ENCODE measurements around the gene SSBP2. TPM values are rescaled to one million over a fixed set of nuclear protein-coding genes. Genes with fewer than 3 reads are reported as not detected.

The SSBP2 gene
- total RNA-seq, 1 donor from 2014 or later: 7.9 TPM

DNA sequence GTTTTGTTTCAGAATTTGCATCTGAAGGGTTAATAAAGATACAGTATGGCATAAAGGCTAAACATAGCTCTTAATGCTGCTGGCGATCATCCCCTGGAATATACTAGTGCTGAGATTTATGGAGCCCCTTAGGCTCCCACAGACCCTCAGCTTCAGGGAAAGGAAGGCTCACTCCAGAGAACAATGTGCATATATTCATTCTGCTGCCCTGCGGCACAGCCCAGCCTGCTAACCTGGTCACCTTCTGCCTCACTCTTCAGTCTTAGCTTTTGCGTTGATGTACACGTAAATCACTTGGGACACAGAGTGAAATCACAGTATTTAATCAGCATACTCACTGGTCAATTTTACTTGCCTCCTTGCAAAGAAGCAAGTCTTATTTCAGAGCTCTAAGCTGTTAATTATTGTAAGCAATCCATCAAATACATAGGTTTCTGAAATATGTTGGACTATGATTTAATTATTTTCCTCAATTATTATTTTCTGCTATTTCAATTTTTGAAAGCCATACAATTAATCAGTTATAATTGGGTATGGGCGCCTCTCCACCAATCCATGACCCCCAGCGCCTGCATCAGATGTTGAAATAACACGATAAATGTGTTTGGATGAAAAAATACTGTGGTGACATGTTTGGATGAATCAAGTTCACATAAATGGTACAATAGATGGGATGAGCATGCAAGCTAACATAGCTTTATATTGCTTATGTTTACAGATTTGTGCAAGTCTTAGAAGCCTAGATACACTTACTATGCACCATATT, 345.6 kb downstream of the SSBP2 start:
- Histone ChIP-seq H3K36me3 (ENCODE audit: control insufficient read depth, insufficient read depth, low read length) (no peaks in the 10 kb centered on the region), H3K27me3 (ENCODE audit: control insufficient read depth, insufficient read depth, low read length) (no peaks in the 10 kb centered on the region), H3K4me3 (ENCODE audit: low read depth, low read length) (no peak overlapping the region)
- no peak for FAIRE-seq
- no peak for DNase-seq (ENCODE audit: low read depth)
- TF ChIP-seq, protein P1, sequence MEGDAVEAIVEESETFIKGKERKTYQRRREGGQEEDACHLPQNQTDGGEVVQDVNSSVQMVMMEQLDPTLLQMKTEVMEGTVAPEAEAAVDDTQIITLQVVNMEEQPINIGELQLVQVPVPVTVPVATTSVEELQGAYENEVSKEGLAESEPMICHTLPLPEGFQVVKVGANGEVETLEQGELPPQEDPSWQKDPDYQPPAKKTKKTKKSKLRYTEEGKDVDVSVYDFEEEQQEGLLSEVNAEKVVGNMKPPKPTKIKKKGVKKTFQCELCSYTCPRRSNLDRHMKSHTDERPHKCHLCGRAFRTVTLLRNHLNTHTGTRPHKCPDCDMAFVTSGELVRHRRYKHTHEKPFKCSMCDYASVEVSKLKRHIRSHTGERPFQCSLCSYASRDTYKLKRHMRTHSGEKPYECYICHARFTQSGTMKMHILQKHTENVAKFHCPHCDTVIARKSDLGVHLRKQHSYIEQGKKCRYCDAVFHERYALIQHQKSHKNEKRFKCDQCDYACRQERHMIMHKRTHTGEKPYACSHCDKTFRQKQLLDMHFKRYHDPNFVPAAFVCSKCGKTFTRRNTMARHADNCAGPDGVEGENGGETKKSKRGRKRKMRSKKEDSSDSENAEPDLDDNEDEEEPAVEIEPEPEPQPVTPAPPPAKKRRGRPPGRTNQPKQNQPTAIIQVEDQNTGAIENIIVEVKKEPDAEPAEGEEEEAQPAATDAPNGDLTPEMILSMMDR (IDR thresholded peaks at IDR 0.05; ENCODE audit: insufficient read depth, low read length, severe bottlenecking): no peak

DNA sequence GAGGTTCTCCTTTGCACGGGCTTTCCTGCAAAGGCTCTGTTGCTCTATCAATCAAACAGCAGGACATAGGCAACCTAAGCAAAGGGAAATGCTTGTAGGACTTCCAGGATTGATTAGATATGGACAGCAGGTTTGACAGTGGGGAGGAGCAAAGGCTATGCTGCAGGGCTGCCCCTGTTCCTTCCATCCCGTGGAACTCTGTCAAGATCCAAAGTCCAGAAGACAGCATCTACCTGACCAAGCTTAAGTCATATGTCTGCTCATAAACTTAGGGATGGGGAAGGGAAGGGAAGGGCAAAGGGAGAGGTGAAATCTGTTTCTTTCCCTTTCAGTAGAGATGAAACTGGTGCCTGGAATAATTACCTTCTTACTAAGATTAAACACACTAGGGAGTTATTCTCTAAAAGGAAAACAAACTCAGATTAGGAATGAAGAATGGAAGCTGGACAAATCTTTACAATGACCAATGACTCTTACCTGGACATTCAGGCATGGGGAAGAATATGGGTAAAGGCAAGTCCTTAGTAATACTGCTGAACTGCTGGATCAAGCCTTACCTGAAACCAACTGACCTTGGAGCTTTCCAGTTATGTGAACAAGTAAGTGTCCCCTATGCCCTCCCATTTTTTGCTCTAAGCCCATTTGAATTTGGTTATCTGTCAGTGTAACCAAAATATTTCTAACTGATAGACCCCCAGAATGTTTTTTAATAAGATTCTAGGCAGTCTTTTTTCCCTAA, 348.5 kb downstream of the SSBP2 start:
- FAIRE-seq: peak; percentile 28
- no peaks in the 10 kb centered on the region for H3K27me3 ChIP-seq (ENCODE audit: control insufficient read depth, insufficient read depth, low read length)
- H3K36me3 ChIP-seq (ENCODE audit: control insufficient read depth, insufficient read depth, low read length): no peaks in the 10 kb centered on the region

DNA sequence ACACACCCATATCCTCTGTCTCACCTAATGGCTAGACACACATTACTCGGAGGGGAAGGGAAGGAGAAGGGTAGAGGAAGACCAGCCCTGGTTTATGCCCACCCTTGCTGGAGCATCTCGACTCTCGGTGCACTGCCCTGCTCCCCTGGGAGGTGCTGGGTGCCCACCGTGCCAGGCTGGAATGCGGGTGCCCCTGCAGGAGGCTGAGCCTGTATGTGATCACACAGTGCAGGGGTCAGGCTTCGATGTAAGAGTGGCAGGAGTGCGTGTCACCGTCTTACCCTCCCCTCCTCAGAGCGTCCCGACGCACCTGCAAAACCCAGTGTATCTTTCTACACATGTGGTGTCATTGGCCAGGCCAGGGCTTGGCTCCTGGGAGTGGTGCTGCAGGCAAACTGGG, 349.6 kb downstream of the SSBP2 start:
- no peak for FAIRE-seq
- TF ChIP-seq, protein P1 (IDR thresholded peaks at IDR 0.05; ENCODE audit: insufficient read depth, low read length, severe bottlenecking): no peak
- Histone ChIP-seq H3K4me3 (ENCODE audit: low read depth, low read length) (no peak overlapping the region), H3K27me3 (ENCODE audit: control insufficient read depth, insufficient read depth, low read length) (no peaks in the 10 kb centered on the region), H3K36me3 (ENCODE audit: control insufficient read depth, insufficient read depth, low read length) (no peaks in the 10 kb centered on the region)
- DNase-seq (ENCODE audit: low read depth): no peak

More for the DNA sequence above, 348.5 kb downstream of the SSBP2 start:
- TF ChIP-seq, protein P1 (IDR thresholded peaks at IDR 0.05; ENCODE audit: insufficient read depth, low read length, severe bottlenecking): no peak
- no peak overlapping the region for H3K4me3 ChIP-seq (ENCODE audit: low read depth, low read length)
- no peak for DNase-seq (ENCODE audit: low read depth)

DNA sequence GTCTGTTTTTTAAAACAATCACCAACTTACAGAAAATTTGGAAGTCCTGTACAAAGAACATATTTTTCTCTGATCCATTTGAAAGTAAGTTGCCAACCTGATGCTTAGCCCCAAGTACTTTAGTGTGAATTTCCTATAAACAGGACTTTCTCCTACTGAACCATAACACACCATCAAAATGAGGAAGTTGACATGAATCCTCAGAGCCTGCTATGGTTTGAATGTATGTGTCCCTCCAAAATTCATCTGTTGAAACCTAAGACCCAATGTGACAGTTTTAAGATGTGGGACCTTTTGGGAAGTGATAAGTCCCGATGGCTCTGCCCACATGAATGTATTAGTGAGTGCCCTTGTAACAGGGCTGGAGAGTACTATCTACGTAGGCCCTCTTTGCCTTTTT, 350.5 kb downstream of the SSBP2 start:
- FAIRE-seq (no peak), DNase-seq (ENCODE audit: low read depth) (no peak)

DNA sequence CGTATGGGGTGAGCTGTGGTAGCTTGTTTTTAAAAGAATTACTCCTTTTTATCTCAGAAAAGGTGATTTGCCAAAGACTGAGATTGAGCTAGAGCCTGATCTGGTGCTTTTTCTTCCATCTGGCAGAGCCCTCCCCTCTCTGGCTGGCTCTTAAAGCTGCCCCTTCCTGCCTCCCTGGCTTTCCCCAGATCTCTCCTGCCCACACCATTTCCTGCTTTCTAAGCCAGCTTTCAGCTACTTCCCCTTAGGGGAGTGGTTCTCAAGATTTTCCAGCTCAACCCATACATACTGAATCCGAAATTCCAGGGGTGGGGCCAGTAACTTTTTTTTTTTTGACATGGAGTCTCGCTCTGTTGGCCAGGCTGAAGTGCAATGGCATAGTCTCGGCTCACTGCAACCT, 352.2 kb downstream of the SSBP2 start:
- TF ChIP-seq, protein P1 (IDR thresholded peaks at IDR 0.05; ENCODE audit: insufficient read depth, low read length, severe bottlenecking): no peak
- FAIRE-seq: no peak
- Histone ChIP-seq H3K27me3 (ENCODE audit: control insufficient read depth, insufficient read depth, low read length) (no peaks in the 10 kb centered on the region), H3K4me3 (ENCODE audit: low read depth, low read length) (no peak overlapping the region), H3K36me3 (ENCODE audit: control insufficient read depth, insufficient read depth, low read length) (no peaks in the 10 kb centered on the region)
- no peak for DNase-seq (ENCODE audit: low read depth)

More for the DNA sequence above, 350.5 kb downstream of the SSBP2 start:
- Histone ChIP-seq H3K27me3 (ENCODE audit: control insufficient read depth, insufficient read depth, low read length) (no peaks in the 10 kb centered on the region), H3K4me3 (ENCODE audit: low read depth, low read length) (no peak overlapping the region), H3K36me3 (ENCODE audit: control insufficient read depth, insufficient read depth, low read length) (no peaks in the 10 kb centered on the region)
- TF ChIP-seq, protein P1 (IDR thresholded peaks at IDR 0.05; ENCODE audit: insufficient read depth, low read length, severe bottlenecking): no peak
